GM12873 (cell line): Measurements from ENCODE around the gene PACSIN3.

Source experiments
- TF ChIP-seq, protein P1 (sequence below): IDR thresholded peaks from 2 replicates; pipeline ENCODE4 v1.5.1; 2012; ENCODE audit warnings: low read depth, mild to moderate bottlenecking, moderate library complexity, low read length, control low read depth; ENCODE audit not compliant: insufficient read depth; ENCODE audit errors: missing control alignments

PACSIN3 gene

DNA sequence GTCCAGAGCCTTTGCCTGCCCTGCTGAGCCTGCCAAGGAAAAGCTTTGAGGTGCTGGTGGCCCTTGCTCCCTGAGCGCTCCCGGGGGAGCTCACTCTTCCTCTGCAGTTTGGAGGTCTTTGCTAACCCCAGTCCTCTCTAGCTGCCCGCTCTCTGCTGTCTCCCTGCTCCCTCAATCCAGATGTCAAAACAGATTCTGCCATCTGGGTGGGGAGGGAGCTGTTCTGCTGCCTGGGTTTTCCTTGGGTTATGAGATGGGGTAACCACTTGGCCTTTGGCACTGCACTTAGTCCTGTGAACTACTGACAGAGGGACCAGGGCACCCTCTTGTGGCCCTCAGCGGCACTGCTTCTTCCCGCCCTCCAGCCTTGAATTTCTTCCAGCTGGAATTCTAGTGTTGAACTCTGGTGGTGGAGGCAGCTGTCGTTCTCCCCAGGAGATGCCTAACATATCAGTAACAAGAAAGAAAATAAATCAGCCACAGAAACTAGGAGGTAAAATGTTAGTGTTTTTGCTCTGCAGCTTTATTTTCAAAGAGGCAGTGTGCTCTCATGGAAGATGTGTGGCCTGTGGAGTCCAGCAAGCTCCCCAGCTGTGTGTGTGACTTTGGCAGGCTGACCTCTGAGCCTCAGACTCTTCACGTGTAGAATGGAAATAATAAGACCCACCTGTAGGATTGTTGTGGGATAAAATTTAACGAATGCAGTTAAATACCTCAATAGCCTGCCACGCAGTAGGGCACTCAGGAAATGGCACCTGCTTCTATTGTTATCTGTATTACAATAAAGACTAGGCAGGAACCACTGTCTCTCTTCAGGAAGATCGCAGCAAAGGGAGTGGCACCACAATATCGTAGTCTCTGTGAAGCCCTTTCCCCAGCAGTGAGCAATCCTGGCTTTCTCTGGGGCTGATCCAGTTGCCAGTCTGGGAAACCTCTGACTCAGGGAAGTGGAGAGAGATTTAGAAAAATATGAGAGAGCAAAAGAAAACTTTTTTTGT, 33.0 kb downstream of the PACSIN3 start:
- TF ChIP-seq, protein P1, sequence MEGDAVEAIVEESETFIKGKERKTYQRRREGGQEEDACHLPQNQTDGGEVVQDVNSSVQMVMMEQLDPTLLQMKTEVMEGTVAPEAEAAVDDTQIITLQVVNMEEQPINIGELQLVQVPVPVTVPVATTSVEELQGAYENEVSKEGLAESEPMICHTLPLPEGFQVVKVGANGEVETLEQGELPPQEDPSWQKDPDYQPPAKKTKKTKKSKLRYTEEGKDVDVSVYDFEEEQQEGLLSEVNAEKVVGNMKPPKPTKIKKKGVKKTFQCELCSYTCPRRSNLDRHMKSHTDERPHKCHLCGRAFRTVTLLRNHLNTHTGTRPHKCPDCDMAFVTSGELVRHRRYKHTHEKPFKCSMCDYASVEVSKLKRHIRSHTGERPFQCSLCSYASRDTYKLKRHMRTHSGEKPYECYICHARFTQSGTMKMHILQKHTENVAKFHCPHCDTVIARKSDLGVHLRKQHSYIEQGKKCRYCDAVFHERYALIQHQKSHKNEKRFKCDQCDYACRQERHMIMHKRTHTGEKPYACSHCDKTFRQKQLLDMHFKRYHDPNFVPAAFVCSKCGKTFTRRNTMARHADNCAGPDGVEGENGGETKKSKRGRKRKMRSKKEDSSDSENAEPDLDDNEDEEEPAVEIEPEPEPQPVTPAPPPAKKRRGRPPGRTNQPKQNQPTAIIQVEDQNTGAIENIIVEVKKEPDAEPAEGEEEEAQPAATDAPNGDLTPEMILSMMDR: peak; percentile 99

- TF ChIP-seq, protein P1: no peak
Observed at GRCh38 chr11:47152126-47152952, 33.9 kb downstream of the PACSIN3 start.

- TF ChIP-seq, protein P1: no peak
Observed at GRCh38 chr11:47149782-47150181, 36.5 kb downstream of the PACSIN3 start.

DNA sequence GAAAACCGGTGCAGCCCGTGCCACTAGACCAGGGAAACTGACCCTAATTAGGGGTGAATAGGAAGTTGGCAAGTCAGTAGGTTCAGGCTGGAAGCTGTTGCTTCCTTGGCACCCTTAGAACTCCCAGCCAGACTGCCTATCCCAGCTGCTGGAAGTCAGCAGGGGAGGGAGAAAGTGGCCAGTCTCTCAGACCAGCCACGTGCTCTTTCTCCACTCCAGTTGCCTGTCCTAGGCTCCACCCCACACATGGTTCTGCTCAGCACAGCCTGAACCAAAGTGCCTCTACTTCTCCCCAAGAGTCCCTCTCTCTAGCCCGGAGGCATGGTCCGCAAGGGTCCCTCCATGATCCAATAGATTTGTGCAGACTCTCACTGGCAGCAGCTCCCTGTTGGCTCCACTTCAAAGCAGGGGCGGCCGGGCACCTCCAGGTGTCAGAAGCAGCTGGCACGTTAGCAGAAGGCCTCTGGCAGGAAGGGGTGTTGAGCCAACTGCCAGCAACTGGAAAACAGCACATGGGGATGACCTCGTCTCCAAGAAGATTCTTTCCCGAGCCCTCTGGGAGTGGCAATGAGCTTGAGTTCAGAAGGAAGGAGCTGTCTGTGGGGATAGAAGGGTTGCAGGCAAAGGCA, 37.2 kb downstream of the PACSIN3 start:
- TF ChIP-seq, protein P1: no peak

- TF ChIP-seq, protein P1: no peak
Observed at GRCh38 chr11:47148270-47148669, 38.0 kb downstream of the PACSIN3 start.

GRCh38 chr11:47147681-47148080, 38.6 kb downstream of the PACSIN3 start:
- TF ChIP-seq, protein P1: no peak
